Coronary artery (tissue), 2 donors: ENCODE measurements around the gene MCTP2.

Experiments used
- DNase-seq: peaks from one replicate; pipeline ENCODE4 v3.0.0-alpha.2; 2017; ENCODE audit warnings: low spot score
- H3K27ac ChIP-seq, 2 donors: fragments of 200-600 bp; sonication (generic); one replicate each; pipeline ENCODE4 v1.5.1; 2016 to 2019
- H3K4me3 ChIP-seq: fragments of 200-600 bp; sonication (generic); 2 replicates; pipeline ENCODE4 v1.5.1; 2016; ENCODE audit warnings: mild to moderate bottlenecking, moderate library complexity
- CTCF ChIP-seq: fragments of 200-600 bp; sonication (generic); IDR thresholded peaks from one replicate; pipeline ENCODE4 v1.5.1; 2019; ENCODE audit warnings: antibody characterized with exemption

Gene MCTP2

DNA sequence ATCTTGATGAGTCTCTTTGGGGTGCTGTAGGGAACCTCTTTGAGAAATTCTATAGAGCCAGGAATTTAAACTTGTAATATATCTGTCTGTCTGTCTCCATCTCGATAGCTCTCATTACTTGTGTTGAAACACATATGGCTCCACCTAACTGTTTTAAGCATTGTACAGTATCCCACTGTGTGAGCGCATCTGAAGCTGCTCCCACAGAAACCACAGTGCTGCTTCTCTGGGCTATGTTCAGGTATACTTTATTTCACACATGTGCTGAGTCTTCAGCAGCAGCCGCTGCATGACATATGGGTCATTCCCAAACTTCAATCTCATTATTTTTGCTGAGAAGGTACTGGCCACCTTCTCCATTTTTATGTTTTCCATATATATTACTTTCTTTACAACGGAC is 63.9 kb downstream of the MCTP2 start:
- no peak overlapping the region for H3K27ac ChIP-seq
- no peak for TF ChIP-seq CTCF
- no peak overlapping the region for H3K4me3 ChIP-seq
- DNase-seq = no peak

DNA sequence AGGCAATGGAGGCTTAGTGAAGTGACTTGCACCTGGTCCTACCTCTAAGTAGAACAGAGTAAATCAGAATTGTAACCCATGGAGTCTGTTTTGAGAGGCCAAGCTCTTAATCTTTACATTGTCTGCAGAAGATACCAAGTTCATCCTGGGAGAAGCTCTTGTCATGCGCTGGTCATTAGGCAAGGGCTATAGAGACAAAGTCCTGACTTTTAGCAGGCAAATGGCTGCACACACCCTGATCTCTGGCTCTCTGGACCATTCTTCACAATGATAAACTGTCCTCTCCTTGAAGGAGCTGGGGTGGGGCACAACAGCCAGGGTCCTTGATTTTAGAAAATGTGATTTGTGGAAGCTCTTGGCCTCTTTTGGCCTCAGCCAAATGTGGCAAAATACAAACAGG is 65.4 kb downstream of the MCTP2 start:
- no peak overlapping the region for H3K27ac ChIP-seq
- no peak overlapping the region for H3K4me3 ChIP-seq
- no peak for TF ChIP-seq CTCF
- DNase-seq = no peak

DNA sequence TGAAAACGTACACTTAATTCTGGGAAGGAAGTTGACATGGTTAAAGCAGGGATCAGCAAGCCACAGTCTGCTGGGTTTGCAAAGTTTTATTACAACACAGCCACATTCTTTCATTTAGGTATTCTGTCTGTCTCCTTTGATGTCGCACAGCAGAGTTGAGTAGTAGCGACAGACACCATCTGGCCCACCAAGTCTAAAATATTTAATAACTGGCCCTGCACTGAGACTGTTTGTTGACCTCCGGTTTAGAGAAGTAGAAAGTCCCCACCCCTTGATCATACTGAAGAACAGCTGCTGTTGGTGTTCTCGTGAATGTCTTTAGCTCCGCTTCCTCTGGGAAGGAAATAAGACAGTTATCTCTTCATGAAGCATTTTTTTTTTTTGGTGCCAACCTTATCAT is 66.2 kb downstream of the MCTP2 start:
- Histone ChIP-seq H3K4me3 (no peak overlapping the region), H3K27ac (no peak overlapping the region)
- no peak for DNase-seq

DNA sequence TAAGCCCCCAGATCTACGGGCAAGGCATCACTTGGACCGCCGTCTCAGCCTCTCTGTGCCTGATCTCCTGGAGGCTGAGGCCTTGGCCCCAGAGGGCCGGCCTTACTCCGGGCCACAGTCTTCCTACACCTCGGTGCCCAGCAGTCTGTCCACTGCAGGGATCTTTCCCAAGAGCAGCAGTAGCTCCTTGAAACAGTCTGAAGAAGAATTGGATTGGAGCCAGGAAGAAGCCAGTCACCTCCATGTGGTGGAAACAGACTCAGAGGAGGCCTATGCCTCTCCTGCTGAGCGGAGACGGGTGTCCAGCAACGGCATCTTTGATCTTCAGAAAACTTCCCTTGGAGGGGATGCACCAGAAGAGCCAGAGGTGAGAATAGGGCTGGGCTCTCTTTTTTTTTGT is 67.0 kb downstream of the MCTP2 start:
- DNase-seq = no peak
- H3K4me3 ChIP-seq = no peak overlapping the region
- H3K27ac ChIP-seq = no peak overlapping the region
- no peak for TF ChIP-seq CTCF

More for the DNA sequence above, 66.2 kb downstream of the MCTP2 start:
- no peak for TF ChIP-seq CTCF

DNA sequence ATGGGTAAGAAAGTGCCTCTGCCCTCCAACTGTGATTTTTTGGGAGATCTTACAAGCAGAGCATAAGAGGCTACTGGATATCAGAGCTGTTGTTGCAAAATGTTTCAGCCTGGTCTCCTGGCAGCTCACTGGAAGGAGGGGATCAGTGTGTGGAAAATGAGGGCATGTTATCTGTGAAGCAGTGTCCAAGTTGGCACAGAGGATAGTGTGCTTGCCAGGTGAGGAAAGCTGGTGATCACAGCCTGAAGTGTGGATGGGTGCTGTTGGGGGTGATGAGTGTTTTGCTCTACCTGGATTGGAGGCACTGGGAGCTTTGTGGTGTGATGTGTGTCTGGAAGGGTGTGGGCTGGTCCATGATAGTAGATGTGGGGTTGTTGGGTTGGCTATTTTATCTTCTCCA is 69.3 kb downstream of the MCTP2 start:
- TF ChIP-seq CTCF = no peak
- Histone ChIP-seq H3K27ac (no peak overlapping the region), H3K4me3 (no peak overlapping the region)
- DNase-seq = no peak

GRCh38 chr15:94305133-94305532 is 73.8 kb downstream of the MCTP2 start:
- no peak overlapping the region for H3K27ac ChIP-seq
- DNase-seq = no peak
- no peak for TF ChIP-seq CTCF
- no peak overlapping the region for H3K4me3 ChIP-seq

- no peak for DNase-seq
- Histone ChIP-seq H3K27ac (no peak overlapping the region), H3K4me3 (no peak overlapping the region)
- TF ChIP-seq CTCF = no peak
Measured at GRCh38 chr15:94306700-94307650, 75.6 kb downstream of the MCTP2 start.
